WTC11 (cell line): Measurements from ENCODE around the gene DYRK1A. TPM values are rescaled to one million over a fixed set of nuclear protein-coding genes. Genes with fewer than 3 reads are reported as not detected.

Source experiments
- ATAC-seq: fragments of 200-7000 bp; cut with Tn5 transposase; 2 replicates; pipeline ENCODE4 v1.10.0; 2021; ENCODE audit warnings: mild to moderate bottlenecking, moderate library complexity
- CTCF ChIA-PET: fragments of 300-600 bp; sonication (Branson Sonifier 250); formaldehyde crosslinking; loops from one replicate; lab custom pipeline; 2021; ENCODE audit warnings: antibody characterized with exemption; lab: Charles Lee
- POLR2A ChIA-PET: fragments of 350-600 bp; sonication (Branson Sonifier 250); formaldehyde crosslinking; loops from one replicate; lab custom pipeline; 2021; ENCODE audit warnings: antibody characterized with exemption; lab: Charles Lee
- DNase-seq: peaks from one replicate; pipeline ENCODE4 v3.0.0; 2021; ENCODE audit warnings: low spot score
- H3K27ac Mint-ChIP-seq: 2 replicates; pipeline ENCODE4 v1.8.0; 2021; ENCODE audit warnings: mixed read lengths
- H3K27me3 Mint-ChIP-seq: 2 replicates; pipeline ENCODE4 v1.8.0; 2021; ENCODE audit warnings: low read depth, mild to moderate bottlenecking, moderate library complexity, mixed read lengths
- H3K36me3 Mint-ChIP-seq: 2 replicates; pipeline ENCODE4 v1.8.0; 2021; ENCODE audit warnings: mixed read lengths
- H3K4me1 Mint-ChIP-seq: 2 replicates; pipeline ENCODE4 v1.8.0; 2022; ENCODE audit warnings: mixed read lengths
- H3K4me3 Mint-ChIP-seq: 2 replicates; pipeline ENCODE4 v1.8.0; 2021; ENCODE audit warnings: mild to moderate bottlenecking, moderate library complexity, mixed read lengths
- H3K9me3 Mint-ChIP-seq: 2 replicates; pipeline ENCODE4 v1.8.0; 2021; ENCODE audit warnings: mixed read lengths
- AR ChIP-seq: fragments of 250-450 bp; sonication (Bioruptor Pico); IDR thresholded peaks from 2 replicates; pipeline ENCODE4 v1.9.0; 2021; ENCODE audit warnings: mild to moderate bottlenecking
- ARID4B ChIP-seq: sonication (generic); formaldehyde crosslinking; IDR thresholded peaks from 2 replicates; pipeline ENCODE4 v1.8.0; 2023; ENCODE audit warnings: missing genetic modification reagents, mild to moderate bottlenecking, borderline replicate concordance
- FOXJ3 ChIP-seq: sonication (generic); formaldehyde crosslinking; IDR thresholded peaks from 2 replicates; pipeline ENCODE4 v1.9.0; 2021; ENCODE audit warnings: missing genetic modification reagents, mild to moderate bottlenecking, borderline replicate concordance
- FOXP1 ChIP-seq: sonication (generic); formaldehyde crosslinking; IDR thresholded peaks from 2 replicates; pipeline ENCODE4 v1.8.0; 2022; ENCODE audit warnings: missing genetic modification reagents, mild to moderate bottlenecking, moderate library complexity, borderline replicate concordance
- JUN ChIP-seq: sonication (generic); formaldehyde crosslinking; IDR thresholded peaks from 2 replicates; pipeline ENCODE4 v1.8.0; 2023; ENCODE audit warnings: mild to moderate bottlenecking, missing genetic modification reagents
- TCF7 ChIP-seq: sonication (generic); formaldehyde crosslinking; IDR thresholded peaks from 2 replicates; pipeline ENCODE4 v1.8.0; 2022; ENCODE audit warnings: mild to moderate bottlenecking, low read depth, missing genetic modification reagents, moderate library complexity
- ZNF317 ChIP-seq: sonication (generic); formaldehyde crosslinking; IDR thresholded peaks from 2 replicates; pipeline ENCODE4 v1.8.1; 2023; ENCODE audit warnings: low read depth, mild to moderate bottlenecking, moderate library complexity, missing genetic modification reagents, borderline replicate concordance
- ZNF423 ChIP-seq: fragments of 250-450 bp; sonication (Bioruptor Pico); IDR thresholded peaks from 2 replicates; pipeline ENCODE4 v2.1.2; 2022; ENCODE audit warnings: mild to moderate bottlenecking, moderate library complexity
- ZNF425 ChIP-seq: fragments of 250-450 bp; sonication (Bioruptor Pico); conservative IDR thresholded peaks from 2 replicates; pipeline ENCODE4 v1.9.0; 2021; ENCODE audit warnings: mild to moderate bottlenecking
- ZNF512 ChIP-seq: sonication (generic); formaldehyde crosslinking; IDR thresholded peaks from 2 replicates; pipeline ENCODE4 v1.8.1; 2022; ENCODE audit warnings: missing genetic modification reagents, borderline replicate concordance
- total RNA-seq: library from RNA; stranded (reverse); gene quantifications from 3 replicates; pipeline ENCODE4 v1.2.3, GENCODE V29; 2021
- TF ChIP-seq, protein P1 (sequence below): sonication (generic); formaldehyde crosslinking; IDR thresholded peaks from 2 replicates; pipeline ENCODE4 v1.8.1; 2023; ENCODE audit warnings: mild to moderate bottlenecking, missing genetic modification reagents, moderate library complexity
- TF ChIP-seq, protein P2 (sequence below): fragments of 250-450 bp; sonication (Bioruptor Pico); IDR thresholded peaks from 2 replicates; pipeline ENCODE4 v1.9.0; 2021; ENCODE audit warnings: mild to moderate bottlenecking
- TF ChIP-seq, protein P3 (sequence below): sonication (generic); formaldehyde crosslinking; IDR thresholded peaks from 2 replicates; pipeline ENCODE4 v1.8.1; 2023; ENCODE audit warnings: mild to moderate bottlenecking, missing genetic modification reagents
- TF ChIP-seq, protein P4 (sequence below): sonication (generic); formaldehyde crosslinking; IDR thresholded peaks from 2 replicates; pipeline ENCODE4 v1.8.0; 2023; ENCODE audit warnings: missing genetic modification reagents

Gene DYRK1A
- total RNA-seq, 1 experiment from 2014 or later, result 56.5 TPM

- H3K36me3 Mint-ChIP-seq, result peaks cover 28% of the 10 kb centered on the region
- no peak for ATAC-seq
These were observed 141.1 kb downstream of the DYRK1A start for GRCh38 chr21:37507716-37508115.

More at GRCh38 chr21:37507716-37508115, 141.1 kb downstream of the DYRK1A start:
- H3K27ac Mint-ChIP-seq, result no peak overlapping the region
- H3K4me1 Mint-ChIP-seq, result peaks cover 31% of the 10 kb centered on the region
- CTCF ChIA-PET, result no interaction called here
- no peak overlapping the region for H3K4me3 Mint-ChIP-seq
- peaks cover 3% of the 10 kb centered on the region; the same call in 1 of the 2 replicates for H3K9me3 Mint-ChIP-seq
- no peaks in the 10 kb centered on the region for H3K27me3 Mint-ChIP-seq
- DNase-seq, result no peak
- POLR2A ChIA-PET, result no interaction called here
- TF ChIP-seq FOXP1 (CRISPR knock-in tag), result no peak
- TF ChIP-seq, protein P1, sequence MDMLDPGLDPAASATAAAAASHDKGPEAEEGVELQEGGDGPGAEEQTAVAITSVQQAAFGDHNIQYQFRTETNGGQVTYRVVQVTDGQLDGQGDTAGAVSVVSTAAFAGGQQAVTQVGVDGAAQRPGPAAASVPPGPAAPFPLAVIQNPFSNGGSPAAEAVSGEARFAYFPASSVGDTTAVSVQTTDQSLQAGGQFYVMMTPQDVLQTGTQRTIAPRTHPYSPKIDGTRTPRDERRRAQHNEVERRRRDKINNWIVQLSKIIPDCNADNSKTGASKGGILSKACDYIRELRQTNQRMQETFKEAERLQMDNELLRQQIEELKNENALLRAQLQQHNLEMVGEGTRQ (CRISPR knock-in tag), result no peak
- no peak for TF ChIP-seq ZNF423
- TF ChIP-seq JUN (CRISPR knock-in tag), result no peak
- no peak for TF ChIP-seq AR (CRISPR knock-in tag)
- TF ChIP-seq, protein P2, sequence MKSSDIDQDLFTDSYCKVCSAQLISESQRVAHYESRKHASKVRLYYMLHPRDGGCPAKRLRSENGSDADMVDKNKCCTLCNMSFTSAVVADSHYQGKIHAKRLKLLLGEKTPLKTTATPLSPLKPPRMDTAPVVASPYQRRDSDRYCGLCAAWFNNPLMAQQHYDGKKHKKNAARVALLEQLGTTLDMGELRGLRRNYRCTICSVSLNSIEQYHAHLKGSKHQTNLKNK (CRISPR knock-in tag), result no peak
- TF ChIP-seq TCF7 (CRISPR knock-in tag), result no peak
- TF ChIP-seq ZNF425 (CRISPR knock-in tag), result no peak
- TF ChIP-seq ZNF317 (CRISPR knock-in tag), result no peak
- TF ChIP-seq ARID4B (CRISPR knock-in tag), result no peak
- no peak for TF ChIP-seq ZNF512
- TF ChIP-seq, protein P3, sequence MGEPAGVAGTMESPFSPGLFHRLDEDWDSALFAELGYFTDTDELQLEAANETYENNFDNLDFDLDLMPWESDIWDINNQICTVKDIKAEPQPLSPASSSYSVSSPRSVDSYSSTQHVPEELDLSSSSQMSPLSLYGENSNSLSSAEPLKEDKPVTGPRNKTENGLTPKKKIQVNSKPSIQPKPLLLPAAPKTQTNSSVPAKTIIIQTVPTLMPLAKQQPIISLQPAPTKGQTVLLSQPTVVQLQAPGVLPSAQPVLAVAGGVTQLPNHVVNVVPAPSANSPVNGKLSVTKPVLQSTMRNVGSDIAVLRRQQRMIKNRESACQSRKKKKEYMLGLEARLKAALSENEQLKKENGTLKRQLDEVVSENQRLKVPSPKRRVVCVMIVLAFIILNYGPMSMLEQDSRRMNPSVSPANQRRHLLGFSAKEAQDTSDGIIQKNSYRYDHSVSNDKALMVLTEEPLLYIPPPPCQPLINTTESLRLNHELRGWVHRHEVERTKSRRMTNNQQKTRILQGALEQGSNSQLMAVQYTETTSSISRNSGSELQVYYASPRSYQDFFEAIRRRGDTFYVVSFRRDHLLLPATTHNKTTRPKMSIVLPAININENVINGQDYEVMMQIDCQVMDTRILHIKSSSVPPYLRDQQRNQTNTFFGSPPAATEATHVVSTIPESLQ, result no peak
- TF ChIP-seq FOXJ3 (CRISPR knock-in tag), result no peak
- TF ChIP-seq, protein P4, sequence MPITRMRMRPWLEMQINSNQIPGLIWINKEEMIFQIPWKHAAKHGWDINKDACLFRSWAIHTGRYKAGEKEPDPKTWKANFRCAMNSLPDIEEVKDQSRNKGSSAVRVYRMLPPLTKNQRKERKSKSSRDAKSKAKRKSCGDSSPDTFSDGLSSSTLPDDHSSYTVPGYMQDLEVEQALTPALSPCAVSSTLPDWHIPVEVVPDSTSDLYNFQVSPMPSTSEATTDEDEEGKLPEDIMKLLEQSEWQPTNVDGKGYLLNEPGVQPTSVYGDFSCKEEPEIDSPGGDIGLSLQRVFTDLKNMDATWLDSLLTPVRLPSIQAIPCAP, result no peak
